HEK293 (cell line): ENCODE data around the gene EHD1.

Source experiments
- CTCF ChIA-PET: fragments of 350-600 bp; formaldehyde crosslinking; extraction: SDS; loops from one replicate; lab custom pipeline; 2021; ENCODE audit warnings: antibody characterized with exemption; lab: Yijun Ruan, JAX
- POLR2A ChIA-PET: fragments of 300-600 bp; formaldehyde crosslinking; extraction: SDS; loops from one replicate; lab custom pipeline; 2020; ENCODE audit warnings: antibody characterized with exemption, inconsistent platforms; lab: Yijun Ruan, JAX
- H3K27ac ChIP-seq: fragments of 200-500 bp; sonication (Bioruptor generic); 2 replicates; pipeline ENCODE4 v1.5.1; 2014; ENCODE audit warnings: low read depth, low read length, control low read depth, inconsistent platforms; ENCODE audit errors: extremely low read depth
- H3K36me3 ChIP-seq, 2 experiments: fragments of 200-500 bp in 1 of 2; sonication (Bioruptor generic) in 1 of 2; 1 replicate in 1 of 2; 2 replicates in 1 of 2; pipeline ENCODE4 v1.5.1; 2014 to 2017; ENCODE audit warnings: inconsistent platforms in 2 of 2, low read length in 2 of 2; ENCODE audit not compliant: control insufficient read depth in 2 of 2, insufficient read depth in 1 of 2
- H3K4me1 ChIP-seq: fragments of 200-500 bp; sonication (Bioruptor generic); 2 replicates; pipeline ENCODE4 v1.5.1; 2014; ENCODE audit warnings: mild to moderate bottlenecking, low read length, inconsistent platforms; ENCODE audit not compliant: control insufficient read depth, insufficient read depth
- H3K4me3 ChIP-seq: 2 replicates; pipeline ENCODE4 v1.5.1; 2011; ENCODE audit warnings: low read depth, mild to moderate bottlenecking, control low read depth, low read length, moderate library complexity
- H3K9me3 ChIP-seq: fragments of 200-500 bp; sonication (Bioruptor generic); 2 replicates; pipeline ENCODE4 v1.5.1; 2014; ENCODE audit warnings: low read depth, low read length, inconsistent platforms; ENCODE audit not compliant: control insufficient read depth, insufficient read depth
- KLF9 ChIP-seq: fragments of 450-650 bp; formaldehyde crosslinking; IDR thresholded peaks from 2 replicates; pipeline ENCODE4 v1.5.1; 2016; ENCODE audit warnings: missing biosample characterization, missing genetic modification characterization, low read depth
- SALL2 ChIP-seq: fragments of 450-650 bp; formaldehyde crosslinking; IDR thresholded peaks from 2 replicates; pipeline ENCODE4 v1.5.0; 2017; ENCODE audit warnings: missing biosample characterization, mild to moderate bottlenecking, missing genetic modification characterization, borderline replicate concordance
- SCRT2 ChIP-seq: fragments of 450-650 bp; formaldehyde crosslinking; IDR thresholded peaks from 2 replicates; pipeline ENCODE4 v1.5.1; 2016; ENCODE audit warnings: missing biosample characterization, missing genetic modification characterization
- ZIC2 ChIP-seq: fragments of 450-650 bp; formaldehyde crosslinking; IDR thresholded peaks from 2 replicates; pipeline ENCODE4 v1.5.1; 2016; ENCODE audit warnings: missing biosample characterization, missing genetic modification characterization
- ZNF223 ChIP-seq: fragments of 450-650 bp; formaldehyde crosslinking; IDR thresholded peaks from 2 replicates; pipeline ENCODE4 v1.5.1; 2016; ENCODE audit warnings: missing biosample characterization, missing genetic modification characterization
- ZNF366 ChIP-seq: fragments of 450-650 bp; formaldehyde crosslinking; conservative IDR thresholded peaks from 2 replicates; pipeline ENCODE4 v1.5.1; 2016; ENCODE audit warnings: missing biosample characterization, missing genetic modification characterization
- ZNF433 ChIP-seq: fragments of 450-650 bp; formaldehyde crosslinking; IDR thresholded peaks from 2 replicates; pipeline ENCODE4 v1.5.1; 2016; ENCODE audit warnings: missing biosample characterization, missing genetic modification characterization, low read depth
- ZNF48 ChIP-seq: fragments of 450-650 bp; formaldehyde crosslinking; IDR thresholded peaks from 2 replicates; pipeline ENCODE4 v1.5.1; 2016; ENCODE audit warnings: missing biosample characterization, missing genetic modification characterization
- ZNF600 ChIP-seq: fragments of 450-650 bp; formaldehyde crosslinking; IDR thresholded peaks from 2 replicates; pipeline ENCODE4 v1.5.1; 2016; ENCODE audit warnings: missing biosample characterization, missing genetic modification characterization
- ZNF626 ChIP-seq: fragments of 450-650 bp; sonication (Bioruptor Pico); formaldehyde crosslinking; IDR thresholded peaks from 2 replicates; pipeline ENCODE4 v1.5.1; 2018; ENCODE audit warnings: missing biosample characterization, missing genetic modification characterization, inconsistent platforms
- ZNF747 ChIP-seq: fragments of 450-650 bp; formaldehyde crosslinking; IDR thresholded peaks from 2 replicates; pipeline ENCODE4 v1.5.1; 2016; ENCODE audit warnings: missing biosample characterization, missing genetic modification characterization
- TF ChIP-seq, protein P1 (sequence below): fragments of 450-650 bp; formaldehyde crosslinking; IDR thresholded peaks from 2 replicates; pipeline ENCODE4 v1.5.1; 2017; ENCODE audit warnings: missing biosample characterization, missing genetic modification characterization
- TF ChIP-seq, protein P2 (sequence below): fragments of 450-650 bp; formaldehyde crosslinking; conservative IDR thresholded peaks from 2 replicates; pipeline ENCODE4 v1.5.1; 2016; ENCODE audit warnings: low read depth, missing biosample characterization, missing genetic modification characterization
- TF ChIP-seq, protein P3 (sequence below): fragments of 450-650 bp; formaldehyde crosslinking; IDR thresholded peaks from 2 replicates; pipeline ENCODE4 v1.5.1; 2016; ENCODE audit warnings: missing biosample characterization, missing genetic modification characterization
- TF ChIP-seq, protein P4 (sequence below): fragments of 450-650 bp; formaldehyde crosslinking; IDR thresholded peaks from 2 replicates; pipeline ENCODE4 v1.5.1; 2016; ENCODE audit warnings: missing biosample characterization, missing genetic modification characterization

The EHD1 gene

DNA sequence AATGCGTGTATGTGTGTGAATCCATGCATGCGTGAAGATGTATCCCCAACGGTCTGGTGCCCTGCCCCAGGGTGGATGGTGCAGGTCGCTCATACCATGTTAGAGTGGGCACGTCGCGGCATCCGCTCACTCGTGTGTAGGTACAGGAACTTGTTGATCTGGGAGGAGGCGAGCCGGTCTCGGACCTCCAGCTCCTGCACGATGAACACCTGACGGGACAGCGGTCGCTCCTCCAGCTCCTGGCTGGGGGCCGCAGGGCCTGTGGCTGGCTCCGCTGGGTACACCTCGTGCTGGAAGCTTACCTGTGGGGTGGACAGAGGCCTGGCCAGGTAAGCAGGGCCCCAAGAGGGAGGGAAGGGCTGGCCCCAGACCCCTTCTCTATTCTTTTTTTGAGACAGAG, 20.1 kb upstream of the EHD1 start:
- Histone ChIP-seq H3K27ac (no peak overlapping the region), H3K4me3 (no peak overlapping the region), H3K4me1 (no peaks in the 10 kb centered on the region), H3K36me3 (peaks cover 0 to 79% of the 10 kb centered on the region in 2 experiments; a peak in 2 of 3 replicates), H3K9me3 (no peaks in the 10 kb centered on the region)
- CTCF ChIA-PET = interaction anchor here (0.6 to 9.4 kb wide), 2 partner anchors 51 to 115 kb away, joined by 3 to 111 read pairs; no protein-coding TSS in a partner anchor
- TF ChIP-seq, protein P1, sequence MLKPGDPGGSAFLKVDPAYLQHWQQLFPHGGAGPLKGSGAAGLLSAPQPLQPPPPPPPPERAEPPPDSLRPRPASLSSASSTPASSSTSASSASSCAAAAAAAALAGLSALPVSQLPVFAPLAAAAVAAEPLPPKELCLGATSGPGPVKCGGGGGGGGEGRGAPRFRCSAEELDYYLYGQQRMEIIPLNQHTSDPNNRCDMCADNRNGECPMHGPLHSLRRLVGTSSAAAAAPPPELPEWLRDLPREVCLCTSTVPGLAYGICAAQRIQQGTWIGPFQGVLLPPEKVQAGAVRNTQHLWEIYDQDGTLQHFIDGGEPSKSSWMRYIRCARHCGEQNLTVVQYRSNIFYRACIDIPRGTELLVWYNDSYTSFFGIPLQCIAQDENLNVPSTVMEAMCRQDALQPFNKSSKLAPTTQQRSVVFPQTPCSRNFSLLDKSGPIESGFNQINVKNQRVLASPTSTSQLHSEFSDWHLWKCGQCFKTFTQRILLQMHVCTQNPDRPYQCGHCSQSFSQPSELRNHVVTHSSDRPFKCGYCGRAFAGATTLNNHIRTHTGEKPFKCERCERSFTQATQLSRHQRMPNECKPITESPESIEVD (tag by site-specific recombination) = no peak
- TF ChIP-seq ZNF366 (no peak), SALL2 (tag by site-specific recombination) (no peak), ZNF48 (tag by site-specific recombination) (no peak), ZNF223 (tag by site-specific recombination) (no peak), ZIC2 (no peak), KLF9 (tag by site-specific recombination) (no peak), ZNF626 (tag by site-specific recombination) (no peak), SCRT2 (tag by site-specific recombination) (peak; percentile 56), ZNF747 (tag by site-specific recombination) (no peak), ZNF600 (peak; percentile 42; the same call in 1 of the 2 replicates)
- TF ChIP-seq, protein P2, sequence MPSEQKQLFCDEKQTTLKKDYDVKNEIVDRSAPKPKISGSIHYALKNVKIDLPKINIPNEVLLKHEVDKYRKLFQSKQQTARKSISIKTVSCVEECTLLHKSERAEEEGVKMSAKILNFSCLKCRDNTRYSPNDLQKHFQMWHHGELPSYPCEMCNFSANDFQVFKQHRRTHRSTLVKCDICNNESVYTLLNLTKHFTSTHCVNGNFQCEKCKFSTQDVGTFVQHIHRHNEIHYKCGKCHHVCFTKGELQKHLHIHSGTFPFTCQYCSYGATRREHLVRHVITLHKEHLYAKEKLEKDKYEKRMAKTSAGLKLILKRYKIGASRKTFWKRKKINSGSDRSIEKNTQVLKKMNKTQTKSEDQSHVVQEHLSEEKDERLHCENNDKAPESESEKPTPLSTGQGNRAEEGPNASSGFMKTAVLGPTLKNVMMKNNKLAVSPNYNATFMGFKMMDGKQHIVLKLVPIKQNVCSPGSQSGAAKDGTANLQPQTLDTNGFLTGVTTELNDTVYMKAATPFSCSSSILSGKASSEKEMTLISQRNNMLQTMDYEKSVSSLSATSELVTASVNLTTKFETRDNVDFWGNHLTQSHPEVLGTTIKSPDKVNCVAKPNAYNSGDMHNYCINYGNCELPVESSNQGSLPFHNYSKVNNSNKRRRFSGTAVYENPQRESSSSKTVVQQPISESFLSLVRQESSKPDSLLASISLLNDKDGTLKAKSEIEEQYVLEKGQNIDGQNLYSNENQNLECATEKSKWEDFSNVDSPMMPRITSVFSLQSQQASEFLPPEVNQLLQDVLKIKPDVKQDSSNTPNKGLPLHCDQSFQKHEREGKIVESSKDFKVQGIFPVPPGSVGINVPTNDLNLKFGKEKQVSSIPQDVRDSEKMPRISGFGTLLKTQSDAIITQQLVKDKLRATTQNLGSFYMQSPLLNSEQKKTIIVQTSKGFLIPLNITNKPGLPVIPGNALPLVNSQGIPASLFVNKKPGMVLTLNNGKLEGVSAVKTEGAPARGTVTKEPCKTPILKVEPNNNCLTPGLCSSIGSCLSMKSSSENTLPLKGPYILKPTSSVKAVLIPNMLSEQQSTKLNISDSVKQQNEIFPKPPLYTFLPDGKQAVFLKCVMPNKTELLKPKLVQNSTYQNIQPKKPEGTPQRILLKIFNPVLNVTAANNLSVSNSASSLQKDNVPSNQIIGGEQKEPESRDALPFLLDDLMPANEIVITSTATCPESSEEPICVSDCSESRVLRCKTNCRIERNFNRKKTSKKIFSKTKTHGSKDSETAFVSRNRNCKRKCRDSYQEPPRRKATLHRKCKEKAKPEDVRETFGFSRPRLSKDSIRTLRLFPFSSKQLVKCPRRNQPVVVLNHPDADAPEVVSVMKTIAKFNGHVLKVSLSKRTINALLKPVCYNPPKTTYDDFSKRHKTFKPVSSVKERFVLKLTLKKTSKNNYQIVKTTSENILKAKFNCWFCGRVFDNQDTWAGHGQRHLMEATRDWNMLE = no peak
- TF ChIP-seq, protein P3, sequence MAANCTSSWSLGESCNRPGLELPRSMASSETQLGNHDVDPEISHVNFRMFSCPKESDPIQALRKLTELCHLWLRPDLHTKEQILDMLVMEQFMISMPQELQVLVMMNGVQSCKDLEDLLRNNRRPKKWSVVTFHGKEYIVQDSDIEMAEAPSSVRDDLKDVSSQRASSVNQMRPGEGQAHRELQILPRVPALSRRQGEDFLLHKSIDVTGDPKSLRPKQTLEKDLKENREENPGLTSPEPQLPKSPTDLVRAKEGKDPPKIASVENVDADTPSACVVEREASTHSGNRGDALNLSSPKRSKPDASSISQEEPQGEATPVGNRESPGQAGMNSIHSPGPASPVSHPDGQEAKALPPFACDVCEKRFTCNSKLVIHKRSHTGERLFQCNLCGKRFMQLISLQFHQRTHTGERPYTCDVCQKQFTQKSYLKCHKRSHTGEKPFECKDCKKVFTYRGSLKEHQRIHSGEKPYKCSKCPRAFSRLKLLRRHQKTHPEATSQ = no peak
- POLR2A ChIA-PET = no interaction called here

DNA sequence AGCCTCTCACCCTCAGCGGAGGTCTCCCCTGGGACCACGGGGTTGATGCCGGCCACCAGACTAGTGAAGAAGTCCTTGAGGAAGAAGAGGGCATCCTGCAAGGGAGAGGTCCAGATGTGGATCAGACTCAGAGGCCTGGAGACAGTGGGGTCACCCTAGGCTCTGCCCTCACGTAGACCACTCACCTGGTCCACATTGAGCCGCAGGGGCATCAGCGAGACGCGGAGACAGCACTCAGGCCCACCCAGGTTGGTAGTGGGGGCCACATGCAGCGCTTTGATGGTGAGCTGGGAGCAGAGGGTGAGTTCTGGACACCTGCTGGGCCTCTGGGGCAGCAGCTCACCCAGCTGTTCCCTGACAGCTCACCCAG, 19.6 kb upstream of the EHD1 start:
- H3K4me1 ChIP-seq = no peaks in the 10 kb centered on the region
- ChIA-PET CTCF (interaction anchor here (1.5 to 9.4 kb wide), 2 partner anchors 10 to 51 kb away, joined by 3 to 111 read pairs; no protein-coding TSS in a partner anchor), POLR2A (no interaction called here)
- TF ChIP-seq, protein P4, sequence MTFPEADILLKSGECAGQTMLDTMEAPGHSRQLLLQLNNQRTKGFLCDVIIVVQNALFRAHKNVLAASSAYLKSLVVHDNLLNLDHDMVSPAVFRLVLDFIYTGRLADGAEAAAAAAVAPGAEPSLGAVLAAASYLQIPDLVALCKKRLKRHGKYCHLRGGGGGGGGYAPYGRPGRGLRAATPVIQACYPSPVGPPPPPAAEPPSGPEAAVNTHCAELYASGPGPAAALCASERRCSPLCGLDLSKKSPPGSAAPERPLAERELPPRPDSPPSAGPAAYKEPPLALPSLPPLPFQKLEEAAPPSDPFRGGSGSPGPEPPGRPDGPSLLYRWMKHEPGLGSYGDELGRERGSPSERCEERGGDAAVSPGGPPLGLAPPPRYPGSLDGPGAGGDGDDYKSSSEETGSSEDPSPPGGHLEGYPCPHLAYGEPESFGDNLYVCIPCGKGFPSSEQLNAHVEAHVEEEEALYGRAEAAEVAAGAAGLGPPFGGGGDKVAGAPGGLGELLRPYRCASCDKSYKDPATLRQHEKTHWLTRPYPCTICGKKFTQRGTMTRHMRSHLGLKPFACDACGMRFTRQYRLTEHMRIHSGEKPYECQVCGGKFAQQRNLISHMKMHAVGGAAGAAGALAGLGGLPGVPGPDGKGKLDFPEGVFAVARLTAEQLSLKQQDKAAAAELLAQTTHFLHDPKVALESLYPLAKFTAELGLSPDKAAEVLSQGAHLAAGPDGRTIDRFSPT (tag by site-specific recombination) = no peak
- TF ChIP-seq ZNF433 = no peak
- H3K4me3 ChIP-seq = no peak overlapping the region
- H3K9me3 ChIP-seq = no peaks in the 10 kb centered on the region
- H3K36me3 ChIP-seq = peaks cover 0 to 74% of the 10 kb centered on the region in 2 experiments; a peak in 2 of 3 replicates
- H3K27ac ChIP-seq = no peak overlapping the region
